Trophoblast cell (in vitro differentiated cells and primary cell): ENCODE measurements around the gene ACYP2.
"Not testable (repeated sequence)": the region's sequence is repeated elsewhere in the genome, so short reads cannot be mapped to it uniquely, and the experiment has no call there.

ENCODE experiments used
- DNase-seq, 2 donors: peaks; one replicate each; pipeline ENCODE4 v3.0.0-alpha.2; 2016
- H2AFZ ChIP-seq: 2 replicates; pipeline ENCODE4 v1.6.1; 2013; ENCODE audit warnings: low read length, moderate library complexity, mild to moderate bottlenecking; ENCODE audit not compliant: insufficient read depth, poor library complexity
- H2AK5ac ChIP-seq: 2 replicates; pipeline ENCODE4 v1.6.1; 2013; ENCODE audit warnings: mild to moderate bottlenecking, low read length
- H2BK120ac ChIP-seq: 2 replicates; pipeline ENCODE4 v1.6.1; 2013; ENCODE audit warnings: low read length, mild to moderate bottlenecking, moderate library complexity; ENCODE audit not compliant: insufficient read depth, poor library complexity
- H2BK12ac ChIP-seq: 2 replicates; pipeline ENCODE4 v1.6.1; 2013; ENCODE audit warnings: mild to moderate bottlenecking, low read length, moderate library complexity
- H2BK5ac ChIP-seq: 2 replicates; pipeline ENCODE4 v1.6.1; 2013; ENCODE audit warnings: low read length, low read depth, moderate library complexity, mild to moderate bottlenecking; ENCODE audit not compliant: poor library complexity
- H3K14ac ChIP-seq: 2 replicates; pipeline ENCODE4 v1.6.1; 2013; ENCODE audit warnings: mild to moderate bottlenecking, low read length
- H3K18ac ChIP-seq: 2 replicates; pipeline ENCODE4 v1.6.1; 2013; ENCODE audit warnings: mild to moderate bottlenecking, low read length
- H3K23ac ChIP-seq: 2 replicates; pipeline ENCODE4 v1.6.1; 2013; ENCODE audit warnings: low read length
- H3K27ac ChIP-seq: 2 replicates; pipeline ENCODE4 v1.5.1; 2013; ENCODE audit warnings: low read depth, mild to moderate bottlenecking, inconsistent platforms, low read length, moderate library complexity
- H3K27me3 ChIP-seq: 2 replicates; pipeline ENCODE4 v1.6.1; 2013; ENCODE audit warnings: inconsistent platforms, mild to moderate bottlenecking, low read length, moderate library complexity; ENCODE audit not compliant: insufficient read depth
- H3K36me3 ChIP-seq, 2 experiments: 1 replicate in 1 of 2; 2 replicates in 1 of 2; pipeline ENCODE4 v1.6.1; 2013; ENCODE audit warnings: low read length in 2 of 2, mild to moderate bottlenecking in 2 of 2, moderate library complexity in 1 of 2; ENCODE audit not compliant: insufficient read depth in 2 of 2, control insufficient read depth in 1 of 2
- H3K4ac ChIP-seq: 2 replicates; pipeline ENCODE4 v1.6.1; 2013; ENCODE audit warnings: low read depth, mild to moderate bottlenecking, low read length, moderate library complexity
- H3K4me1 ChIP-seq, 2 experiments: 1 replicate in 1 of 2; 2 replicates in 1 of 2; pipeline ENCODE4 v1.6.1; 2013; ENCODE audit warnings: low read length in 2 of 2, mild to moderate bottlenecking in 2 of 2, moderate library complexity in 1 of 2; ENCODE audit not compliant: insufficient read depth in 2 of 2, control insufficient read depth in 1 of 2
- H3K4me2 ChIP-seq: 2 replicates; pipeline ENCODE4 v1.6.1; 2013; ENCODE audit warnings: inconsistent platforms, mild to moderate bottlenecking, low read length, moderate library complexity
- H3K4me3 ChIP-seq: 2 replicates; pipeline ENCODE4 v1.5.1; 2013; ENCODE audit warnings: mild to moderate bottlenecking, low read depth, low read length, inconsistent platforms
- H3K79me1 ChIP-seq: one replicate; pipeline ENCODE4 v1.6.1; 2013; ENCODE audit warnings: low read length
- H3K79me2 ChIP-seq: 2 replicates; pipeline ENCODE4 v1.6.1; 2013; ENCODE audit warnings: low read length, mild to moderate bottlenecking; ENCODE audit not compliant: control insufficient read depth, insufficient read depth, poor library complexity
- H3K9ac ChIP-seq: 2 replicates; pipeline ENCODE4 v1.6.1; 2013; ENCODE audit warnings: mild to moderate bottlenecking, low read length
- H3K9me3 ChIP-seq: 2 replicates; pipeline ENCODE4 v1.6.1; 2013; ENCODE audit warnings: low read depth, mild to moderate bottlenecking, control low read depth, inconsistent platforms, low read length; ENCODE audit not compliant: insufficient read depth
- H4K12ac ChIP-seq: 2 replicates; pipeline ENCODE4 v1.6.1; 2013; ENCODE audit warnings: low read depth, mild to moderate bottlenecking, low read length, moderate library complexity
- H4K8ac ChIP-seq: 2 replicates; pipeline ENCODE4 v1.6.1; 2013; ENCODE audit warnings: low read depth, mild to moderate bottlenecking, low read length, moderate library complexity
- H4K91ac ChIP-seq: one replicate; pipeline ENCODE4 v1.6.1; 2013; ENCODE audit warnings: low read depth, mild to moderate bottlenecking, low read length, moderate library complexity
- WGBS: extraction: QIAGEN DNeasy Blood & Tissue Kit; methylation state at CpG from one replicate; pipeline ENCODE4 v1.1.7; 2013; ENCODE audit warnings: missing lambda C conversion rate; ENCODE audit not compliant: insufficient read length, insufficient coverage; ENCODE audit errors: extremely low coverage; 5-methylcytosine and 5-hydroxymethylcytosine counted together

The ACYP2 gene

GRCh38 chr2:54096141-54096540 is 19.3 kb upstream of the ACYP2 start:
- WGBS: no CpG with 5 or more reads among the region's 26 CpGs
- not testable (repeated sequence) for DNase-seq

GRCh38 chr2:54097124-54097523 is 18.3 kb upstream of the ACYP2 start:
- H2BK12ac ChIP-seq: no peak overlapping the region
- no peak overlapping the region for H3K14ac ChIP-seq

More at GRCh38 chr2:54096141-54096540, 19.3 kb upstream of the ACYP2 start:
- not testable (repeated sequence) for H2BK120ac ChIP-seq, H2BK5ac ChIP-seq, H3K79me1 ChIP-seq, H3K23ac ChIP-seq, H4K12ac ChIP-seq, H4K91ac ChIP-seq, H3K4me1 ChIP-seq, H2BK12ac ChIP-seq, H3K4me2 ChIP-seq, H2AFZ ChIP-seq, H3K27ac ChIP-seq, H3K14ac ChIP-seq, H3K79me2 ChIP-seq, H3K4me3 ChIP-seq, H3K9ac ChIP-seq, H3K36me3 ChIP-seq, H3K9me3 ChIP-seq, H4K8ac ChIP-seq, H3K4ac ChIP-seq, H2AK5ac ChIP-seq, H3K27me3 ChIP-seq, H3K18ac ChIP-seq

GRCh38 chr2:54099370-54099769 is 16.0 kb upstream of the ACYP2 start:
- Histone ChIP-seq H3K79me2 (no peaks in the 10 kb centered on the region), H3K27me3 (no peaks in the 10 kb centered on the region), H2BK120ac (no peak overlapping the region), H2AFZ (no peak overlapping the region), H3K14ac (no peak overlapping the region), H3K36me3 (peaks cover 0 to 2% of the 10 kb centered on the region in 2 experiments), H2BK12ac (no peak overlapping the region), H4K8ac (no peak overlapping the region), H3K79me1 (no peaks in the 10 kb centered on the region), H4K12ac (no peak overlapping the region), H2BK5ac (no peak overlapping the region), H3K18ac (no peak overlapping the region), H3K27ac (no peak overlapping the region), H3K4me3 (no peak overlapping the region), H3K4ac (no peak overlapping the region), H3K4me1 (peaks cover 0 to 2% of the 10 kb centered on the region in 2 experiments), H3K9me3 (no peaks in the 10 kb centered on the region), H4K91ac (no peak overlapping the region), H3K4me2 (no peak overlapping the region), H2AK5ac (no peak overlapping the region), H3K23ac (no peak overlapping the region), H3K9ac (no peak overlapping the region)
- no CpG with 5 or more reads among the region's 4 CpGs for WGBS
- DNase-seq: no peak

More at GRCh38 chr2:54097124-54097523, 18.3 kb upstream of the ACYP2 start:
- no peak overlapping the region for H4K8ac ChIP-seq
- H2BK120ac ChIP-seq: no peak overlapping the region
- no peak for DNase-seq
- no peaks in the 10 kb centered on the region for H3K27me3 ChIP-seq
- H2AFZ ChIP-seq: no peak overlapping the region
- no peak overlapping the region for H4K91ac ChIP-seq
- no peak overlapping the region for H3K4me3 ChIP-seq
- H3K36me3 ChIP-seq: peaks cover 0 to 3% of the 10 kb centered on the region in 2 experiments
- H3K4ac ChIP-seq: no peak overlapping the region
- H3K4me2 ChIP-seq: no peak overlapping the region
- no peak overlapping the region for H3K18ac ChIP-seq
- H3K79me2 ChIP-seq: no peaks in the 10 kb centered on the region
- H2BK5ac ChIP-seq: no peak overlapping the region
- H3K23ac ChIP-seq: no peak overlapping the region
- H2AK5ac ChIP-seq: no peak overlapping the region
- no peaks in the 10 kb centered on the region for H3K9me3 ChIP-seq
- no peaks in the 10 kb centered on the region for H3K79me1 ChIP-seq
- H4K12ac ChIP-seq: no peak overlapping the region
- no peaks in the 10 kb centered on the region for H3K4me1 ChIP-seq
- H3K9ac ChIP-seq: no peak overlapping the region
- H3K27ac ChIP-seq: no peak overlapping the region

DNA sequence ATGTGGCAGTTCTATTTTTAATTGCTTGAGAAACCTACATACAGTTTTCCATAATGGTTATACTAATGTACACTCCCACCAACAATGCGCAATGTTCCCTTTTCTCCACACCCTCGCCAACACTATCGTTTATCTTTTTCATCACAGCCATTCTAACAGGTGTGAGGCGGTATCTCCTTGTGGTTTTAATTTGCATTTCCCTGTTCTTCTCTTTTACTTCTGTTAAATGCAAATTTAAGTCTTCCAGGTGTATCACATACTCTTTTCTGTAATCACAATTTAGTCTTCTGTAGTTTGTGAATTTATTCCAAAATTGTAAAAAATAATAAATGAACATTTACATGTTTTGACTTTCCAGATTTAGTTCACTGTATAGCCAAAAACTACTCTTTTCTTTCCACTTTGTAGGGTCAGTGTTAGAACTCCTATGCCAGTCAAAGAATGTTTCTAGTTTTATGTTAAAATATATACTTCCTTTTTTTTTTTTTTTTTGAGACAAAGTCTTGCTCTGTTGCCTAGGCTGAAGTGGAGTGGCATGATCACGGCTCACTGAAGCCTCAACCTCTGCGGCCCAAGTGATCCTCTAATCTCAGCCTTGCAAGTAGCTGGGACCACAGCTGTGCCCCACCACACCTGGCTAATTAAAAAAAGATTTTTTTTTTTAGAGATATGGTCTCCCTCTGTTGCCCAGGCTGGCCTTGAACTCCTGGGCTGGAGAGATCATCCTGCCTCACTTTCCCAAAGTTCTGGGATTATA is 15.4 kb upstream of the ACYP2 start:
- Histone ChIP-seq H2AK5ac (no peak overlapping the region), H2BK120ac (no peak overlapping the region), H3K4me3 (no peak overlapping the region), H2BK5ac (no peak overlapping the region), H3K4ac (no peak overlapping the region), H4K8ac (no peak overlapping the region), H2BK12ac (no peak overlapping the region), H3K36me3 (no peaks in the 10 kb centered on the region), H3K18ac (no peak overlapping the region), H4K91ac (no peak overlapping the region), H3K27me3 (no peaks in the 10 kb centered on the region), H3K4me2 (no peak overlapping the region), H3K79me1 (no peaks in the 10 kb centered on the region), H3K79me2 (no peaks in the 10 kb centered on the region), H3K27ac (no peak overlapping the region), H3K9ac (no peak overlapping the region), H3K23ac (no peak overlapping the region), H3K14ac (no peak overlapping the region), H3K9me3 (no peaks in the 10 kb centered on the region), H3K4me1 (peaks cover 0 to 2% of the 10 kb centered on the region in 2 experiments), H4K12ac (no peak overlapping the region), H2AFZ (no peak overlapping the region)
- no peak for DNase-seq
- 100% methylated on average over 3 of the region's 6 CpGs for WGBS
